Measurements from ENCODE around the gene CA9.
"Not testable (repeated sequence)": the region's sequence is repeated elsewhere in the genome, so short reads cannot be mapped to it uniquely, and the experiment has no call there.

Gene CA9

GRCh38 chr9:35673132-35674024 lies at the start of gene CA9:
TSS of gene CA9 (plus strand) at chr9:35673928. CDS start at chr9:35673960, 32 bp downstream.
- no peak for DNase-seq

GRCh38 chr9:35627575-35627974 lies 46.2 kb upstream of the CA9 start:
- DNase-seq = no peak

GRCh38 chr9:35628389-35628991 lies 45.2 kb upstream of the CA9 start:
- no peak for DNase-seq

GRCh38 chr9:35629597-35629996 lies 44.1 kb upstream of the CA9 start:
- DNase-seq = no peak

- DNase-seq = no peak
Observed at GRCh38 chr9:35635730-35636129, 38.0 kb upstream of the CA9 start.

- DNase-seq = no peak
Observed at GRCh38 chr9:35636135-35636876, 37.4 kb upstream of the CA9 start.

- not testable (repeated sequence) for DNase-seq
Observed at GRCh38 chr9:35636877-35637246, 36.9 kb upstream of the CA9 start.

GRCh38 chr9:35637427-35637955 lies 36.2 kb upstream of the CA9 start:
- DNase-seq = not testable (repeated sequence)

- DNase-seq = not testable (repeated sequence)
Observed at GRCh38 chr9:35638751-35639150, 35.0 kb upstream of the CA9 start.

- not testable (repeated sequence) for DNase-seq
Observed at GRCh38 chr9:35639225-35639624, 34.5 kb upstream of the CA9 start.

GRCh38 chr9:35639631-35640030 lies 34.1 kb upstream of the CA9 start:
- DNase-seq = no peak

GRCh38 chr9:35640431-35640830 lies 33.3 kb upstream of the CA9 start:
- not testable (repeated sequence) for DNase-seq

GRCh38 chr9:35641478-35641877 lies 32.2 kb upstream of the CA9 start:
- DNase-seq = not testable (repeated sequence)

GRCh38 chr9:35643046-35643445 lies 30.7 kb upstream of the CA9 start:
- DNase-seq = no peak

GRCh38 chr9:35645736-35646135 lies 28.0 kb upstream of the CA9 start:
- not testable (repeated sequence) for DNase-seq

- DNase-seq = no peak
Observed at GRCh38 chr9:35646153-35646532, 27.6 kb upstream of the CA9 start.

GRCh38 chr9:35646533-35647265 lies 27.0 kb upstream of the CA9 start:
- peak; percentile 90 for DNase-seq

- DNase-seq = peak; percentile 35
Observed at GRCh38 chr9:35649431-35650340, 24.0 kb upstream of the CA9 start.

- no peak for DNase-seq
Observed at GRCh38 chr9:35650341-35651158, 23.2 kb upstream of the CA9 start, which contains the start of gene SIT1. TSS of gene SIT1 (minus strand) at chr9:35650931. CDS start at chr9:35650853, 78 bp downstream.

Data from activated CD4-positive, alpha-beta T cell treated with anti-CD3 and anti-CD28 coated beads, Interleukin-2, amount 50 U/mL, for 1 hour (primary cell).